Spleen (tissue), 11 donors: ENCODE measurements around the gene AQP9. TPM values are rescaled to one million over a fixed set of nuclear protein-coding genes. Genes with fewer than 3 reads are reported as not detected.

Experiments
- DNase-seq: peaks from one replicate; pipeline ENCODE4 v3.0.0-alpha.2; 2020
- H3K27ac ChIP-seq, 8 donors: fragments of 200-600 bp; sonication (generic) in 7 of 8; 1 replicate in 4 of 8; 2 replicates in 4 of 8; pipeline versions ENCODE4 v1.5.0 to v1.8.0; 2016 to 2021; ENCODE audit warnings: inconsistent platforms in 4 of 8, mild to moderate bottlenecking in 4 of 8, moderate library complexity in 1 of 8
- H3K27me3 ChIP-seq, 7 donors: fragments of 200-600 bp; sonication (generic) in 6 of 7; replicated peaks in 1 of 7; 1 replicate in 4 of 7; 2 replicates in 3 of 7; pipeline versions ENCODE4 v1.5.0 to v1.8.0; 2016 to 2021; ENCODE audit warnings: inconsistent platforms in 3 of 7, mild to moderate bottlenecking in 1 of 7
- H3K36me3 ChIP-seq, 6 donors: fragments of 200-600 bp; sonication (generic) in 5 of 6; 1 replicate in 4 of 6; 2 replicates in 2 of 6; pipeline versions ENCODE4 v1.5.0 to v1.8.0; 2016 to 2021; ENCODE audit warnings: inconsistent platforms in 2 of 6
- H3K4me1 ChIP-seq, 6 donors: fragments of 200-600 bp; sonication (generic) in 5 of 6; 1 replicate in 3 of 6; 2 replicates in 3 of 6; pipeline versions ENCODE4 v1.5.0 to v1.8.0; 2016 to 2021; ENCODE audit warnings: inconsistent platforms in 3 of 6
- H3K4me3 ChIP-seq, 8 donors: fragments of 200-600 bp; sonication (generic) in 7 of 8; 1 replicate in 4 of 8; 2 replicates in 4 of 8; pipeline versions ENCODE4 v1.5.0 to v1.8.0; 2016 to 2021; ENCODE audit warnings: inconsistent platforms in 4 of 8, mild to moderate bottlenecking in 4 of 8, moderate library complexity in 2 of 8
- H3K9me3 ChIP-seq, 8 donors: fragments of 200-600 bp; sonication (generic) in 7 of 8; 1 replicate in 4 of 8; 2 replicates in 4 of 8; pipeline versions ENCODE4 v1.5.0 to v1.8.0; 2016 to 2021; ENCODE audit warnings: inconsistent platforms in 4 of 8
- POLR2A ChIP-seq, 3 donors: fragments of 450-650 bp; IDR thresholded peaks; one replicate each; pipeline ENCODE4 v1.5.1; 2017; ENCODE audit warnings: antibody characterized with exemption in 3 of 3, mild to moderate bottlenecking in 1 of 3
- POLR2AphosphoS5 ChIP-seq, 3 donors: sonication (generic); formaldehyde crosslinking; IDR thresholded peaks; one replicate each; pipeline ENCODE4 v1.5.1; 2017; ENCODE audit warnings: antibody characterized with exemption in 3 of 3
- WGBS, 5 donors: extraction: QIAGEN DNeasy Blood & Tissue Kit in 3 of 5; methylation state at CpG; one replicate each; pipeline versions ENCODE4 v1.1.5 to v1.1.7; 2013 to 2018; 5-methylcytosine and 5-hydroxymethylcytosine counted together
- intact Hi-C: fragments of 100-400 bp; cut with DNase I; formaldehyde crosslinking; loops from one replicate; pipeline ENCODE4 v1.15.0; 2023; ENCODE audit warnings: low total_unique reads
- polyA plus RNA-seq, 3 donors: library from polyadenylated mRNA; stranded (reverse); fragments of 200-250 nt; gene quantifications; one replicate each; pipeline ENCODE4 v1.2.1, GENCODE V29; 2013
- total RNA-seq, 7 donors: library from RNA; depleted of rRNA in 3 of 7; stranded (reverse); fragments of >200 nt in 3 of 7; fragmentation: NEBNext Ultra II Directional in 4 of 7; extraction: Animal tissue kit (Norgen Biotek cat#: 25700) in 4 of 7; gene quantifications; one replicate each; pipeline versions ENCODE4 v1.1.0 to v1.2.1, GENCODE V29; 2016 to 2021
- TF ChIP-seq, protein P1 (sequence below), 11 experiments: fragments of 200-600 bp in 7 of 11; fragments of 450-650 bp in 4 of 11; sonication (generic) in 4 of 11; IDR thresholded peaks in 8 of 11; conservative IDR thresholded peaks in 3 of 11; 1 replicate in 7 of 11; 2 replicates in 4 of 11; pipeline versions ENCODE4 v1.4.0 to v1.8.0; 2016 to 2021; ENCODE audit warnings: antibody characterized with exemption in 11 of 11, inconsistent platforms in 4 of 11, mild to moderate bottlenecking in 1 of 11
- donor health status: healthy with polysubstance abuse.
- donor health status: DM: no; HTN: no; CAD: no; lungs with moderate emphysema.
- donor health status: DM: no; HTN: no; CAD: no.
- donor health status: Bipolar disorder and iron deficiency.
- donor health status: healthy.
- donor health status: DM: no; HTN: no; CAD: no.
- donor health status: DM: yes; HTN: yes; CAD: no.

Gene AQP9
- total and polyA plus RNA-seq, 10 donors = 1.2 to 182 (median 50.0) TPM

DNA sequence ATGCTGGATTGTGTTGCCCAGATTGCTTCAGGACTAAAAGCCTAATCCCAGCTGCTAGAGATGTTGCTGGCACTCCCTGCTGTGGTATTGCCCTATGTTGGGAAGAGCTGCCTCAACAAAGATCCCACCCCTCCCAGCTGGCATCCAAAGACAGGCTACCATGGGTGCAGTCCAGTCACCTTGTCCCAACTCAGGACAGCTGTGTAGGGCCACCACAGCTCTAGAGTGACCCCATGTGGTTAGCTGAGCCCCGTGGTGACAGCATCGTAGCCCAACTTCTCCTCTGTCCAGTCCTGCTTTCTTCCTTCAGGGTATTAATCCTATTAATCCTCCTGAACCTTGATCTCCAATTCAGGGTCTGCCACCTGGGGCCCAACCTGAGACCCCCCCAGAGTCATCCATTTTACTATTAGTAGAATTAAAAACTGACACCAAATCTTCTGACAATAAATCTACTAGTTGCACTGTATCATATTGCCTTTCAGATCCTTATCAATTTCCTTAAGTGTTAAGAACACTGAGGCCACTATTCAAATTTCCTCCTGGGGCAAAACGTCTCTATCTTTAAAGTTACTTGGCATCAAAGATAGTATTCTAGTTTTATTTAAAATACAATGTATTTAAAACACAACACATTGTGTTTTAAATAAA is 83.5 kb downstream of the AQP9 start:
- Histone ChIP-seq H3K4me1 (peaks cover 0 to 15% (median 6%) of the 10 kb centered on the region in 6 donors), H3K27me3 (no peaks in the 10 kb centered on the region), H3K27ac (no peak overlapping the region), H3K9me3 (peaks cover 0 to 5% (median 0%) of the 10 kb centered on the region in 8 donors), H3K4me3 (no peak overlapping the region), H3K36me3 (no peaks in the 10 kb centered on the region)
- 14 to 38% (median 27%) methylated on average over 2 to 3 of the region's 3 CpGs for WGBS, 5 donors
- intact Hi-C loops = no loop called here
- no peak for DNase-seq
- TF ChIP-seq, protein P1, sequence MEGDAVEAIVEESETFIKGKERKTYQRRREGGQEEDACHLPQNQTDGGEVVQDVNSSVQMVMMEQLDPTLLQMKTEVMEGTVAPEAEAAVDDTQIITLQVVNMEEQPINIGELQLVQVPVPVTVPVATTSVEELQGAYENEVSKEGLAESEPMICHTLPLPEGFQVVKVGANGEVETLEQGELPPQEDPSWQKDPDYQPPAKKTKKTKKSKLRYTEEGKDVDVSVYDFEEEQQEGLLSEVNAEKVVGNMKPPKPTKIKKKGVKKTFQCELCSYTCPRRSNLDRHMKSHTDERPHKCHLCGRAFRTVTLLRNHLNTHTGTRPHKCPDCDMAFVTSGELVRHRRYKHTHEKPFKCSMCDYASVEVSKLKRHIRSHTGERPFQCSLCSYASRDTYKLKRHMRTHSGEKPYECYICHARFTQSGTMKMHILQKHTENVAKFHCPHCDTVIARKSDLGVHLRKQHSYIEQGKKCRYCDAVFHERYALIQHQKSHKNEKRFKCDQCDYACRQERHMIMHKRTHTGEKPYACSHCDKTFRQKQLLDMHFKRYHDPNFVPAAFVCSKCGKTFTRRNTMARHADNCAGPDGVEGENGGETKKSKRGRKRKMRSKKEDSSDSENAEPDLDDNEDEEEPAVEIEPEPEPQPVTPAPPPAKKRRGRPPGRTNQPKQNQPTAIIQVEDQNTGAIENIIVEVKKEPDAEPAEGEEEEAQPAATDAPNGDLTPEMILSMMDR (IDR thresholded peaks at IDR 0.05 in 8 of 11, conservative IDR thresholded peaks at IDR 0.05 in 3 of 11) = peak in 8 of 11 experiments; percentile 15 to 43 (median 32)
- TF ChIP-seq POLR2A (IDR thresholded peaks at IDR 0.05) (no peak), POLR2AphosphoS5 (IDR thresholded peaks at IDR 0.05) (no peak)

DNA sequence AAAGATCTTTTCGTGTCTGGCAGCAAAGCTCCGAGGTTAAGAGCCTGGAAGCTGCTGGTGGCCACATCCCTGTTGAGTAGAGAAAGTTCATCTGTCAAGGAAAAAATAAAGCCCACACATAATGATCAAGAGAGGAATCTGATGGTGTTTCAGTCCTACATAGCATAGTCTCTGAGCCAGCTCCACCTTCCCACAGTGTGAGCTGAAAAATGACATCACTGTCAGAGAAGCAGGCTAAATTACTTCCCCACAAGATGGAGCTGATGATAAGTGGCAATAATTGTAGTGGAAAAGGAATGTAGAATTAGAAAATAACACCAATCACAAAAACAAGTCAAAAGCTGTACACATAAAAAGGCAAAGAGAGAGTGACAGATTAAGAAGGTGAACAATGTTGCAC is 84.5 kb downstream of the AQP9 start:
- WGBS, 5 donors = 45 to 73% (median 58%) methylated on average over 2 of the region's 2 CpGs
- no peaks in the 10 kb centered on the region for H3K27me3 ChIP-seq
- peaks cover 0 to 5% (median 0%) of the 10 kb centered on the region in 8 donors for H3K9me3 ChIP-seq
- H3K4me3 ChIP-seq = no peak overlapping the region
- peak overlapping the region in 3 of 8 donors; percentile 39 to 68 (median 61) for H3K27ac ChIP-seq
- H3K4me1 ChIP-seq = peaks cover 0 to 17% (median 7%) of the 10 kb centered on the region in 6 donors
- no peak for DNase-seq
- intact Hi-C loops = no loop called here
- H3K36me3 ChIP-seq = no peaks in the 10 kb centered on the region
- TF ChIP-seq POLR2A (IDR thresholded peaks at IDR 0.05) = no peak

DNA sequence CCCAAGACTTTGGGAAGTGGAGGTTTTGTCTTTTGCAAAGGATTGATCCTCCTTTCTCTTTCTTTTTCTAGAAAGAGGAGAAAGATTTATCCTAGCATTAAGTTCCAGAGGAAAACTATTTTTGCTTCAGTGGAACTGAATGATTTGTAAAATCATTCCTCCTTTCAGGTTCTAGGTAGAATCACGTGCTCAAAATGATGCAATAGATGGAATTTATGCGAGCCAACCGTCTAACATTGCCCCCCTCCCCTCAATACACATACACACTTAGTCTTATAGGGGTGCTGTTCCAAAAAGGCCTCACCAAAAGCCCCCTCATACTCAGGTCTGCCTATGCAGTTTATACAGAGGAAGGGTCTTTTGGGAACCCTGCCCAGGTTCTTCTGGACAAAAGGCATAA is 85.3 kb downstream of the AQP9 start:
- 81 to 92% (median 84%) methylated on average over 3 of the region's 3 CpGs for WGBS, 5 donors
- Histone ChIP-seq H3K4me3 (no peak overlapping the region), H3K4me1 (peaks cover 0 to 25% (median 11%) of the 10 kb centered on the region in 6 donors), H3K27me3 (no peaks in the 10 kb centered on the region), H3K36me3 (no peaks in the 10 kb centered on the region), H3K9me3 (peaks cover 0 to 5% (median 0%) of the 10 kb centered on the region in 8 donors), H3K27ac (peak overlapping the region in 5 of 8 donors; percentile 27 to 68 (median 57))
- DNase-seq = no peak
- TF ChIP-seq POLR2A (IDR thresholded peaks at IDR 0.05) = no peak
- TF ChIP-seq, protein P1 (IDR thresholded peaks at IDR 0.05 in 8 of 11, conservative IDR thresholded peaks at IDR 0.05 in 3 of 11) = no peak
- intact Hi-C loops = no loop called here

DNA sequence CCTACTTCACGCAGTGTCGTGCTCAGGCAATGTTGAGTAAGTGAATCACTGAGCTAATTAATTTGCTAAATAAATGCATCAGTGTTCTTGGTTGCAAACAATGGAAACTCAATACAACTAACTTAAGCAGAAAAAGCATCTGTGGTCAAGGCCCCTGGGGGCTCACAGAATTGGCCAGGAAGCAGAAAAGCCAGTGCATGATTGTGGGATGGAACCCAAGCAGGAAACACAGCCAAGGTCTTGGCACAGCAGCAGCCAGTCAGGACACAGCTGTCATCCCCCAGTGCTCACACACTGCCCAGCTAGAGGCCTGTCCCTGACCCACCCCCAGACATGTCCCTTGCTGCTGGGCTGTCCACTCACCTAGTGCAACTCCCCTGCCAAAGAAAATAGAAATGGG is 85.9 kb downstream of the AQP9 start:
- Histone ChIP-seq H3K9me3 (peaks cover 0 to 5% (median 0%) of the 10 kb centered on the region in 8 donors), H3K4me1 (peaks cover 0 to 31% (median 16%) of the 10 kb centered on the region in 6 donors), H3K27me3 (no peaks in the 10 kb centered on the region), H3K36me3 (no peaks in the 10 kb centered on the region), H3K4me3 (no peak overlapping the region), H3K27ac (peak overlapping the region in 5 of 8 donors; percentile 27 to 68 (median 57))
- intact Hi-C loops = no loop called here
- WGBS, 5 donors = 71 to 84% (median 72%) methylated on average over 2 of the region's 2 CpGs
- peak; percentile 80 for DNase-seq
- TF ChIP-seq POLR2AphosphoS5 (IDR thresholded peaks at IDR 0.05) (peak; percentile 57 to 83 (median 77)), POLR2A (IDR thresholded peaks at IDR 0.05) (no peak)

DNA sequence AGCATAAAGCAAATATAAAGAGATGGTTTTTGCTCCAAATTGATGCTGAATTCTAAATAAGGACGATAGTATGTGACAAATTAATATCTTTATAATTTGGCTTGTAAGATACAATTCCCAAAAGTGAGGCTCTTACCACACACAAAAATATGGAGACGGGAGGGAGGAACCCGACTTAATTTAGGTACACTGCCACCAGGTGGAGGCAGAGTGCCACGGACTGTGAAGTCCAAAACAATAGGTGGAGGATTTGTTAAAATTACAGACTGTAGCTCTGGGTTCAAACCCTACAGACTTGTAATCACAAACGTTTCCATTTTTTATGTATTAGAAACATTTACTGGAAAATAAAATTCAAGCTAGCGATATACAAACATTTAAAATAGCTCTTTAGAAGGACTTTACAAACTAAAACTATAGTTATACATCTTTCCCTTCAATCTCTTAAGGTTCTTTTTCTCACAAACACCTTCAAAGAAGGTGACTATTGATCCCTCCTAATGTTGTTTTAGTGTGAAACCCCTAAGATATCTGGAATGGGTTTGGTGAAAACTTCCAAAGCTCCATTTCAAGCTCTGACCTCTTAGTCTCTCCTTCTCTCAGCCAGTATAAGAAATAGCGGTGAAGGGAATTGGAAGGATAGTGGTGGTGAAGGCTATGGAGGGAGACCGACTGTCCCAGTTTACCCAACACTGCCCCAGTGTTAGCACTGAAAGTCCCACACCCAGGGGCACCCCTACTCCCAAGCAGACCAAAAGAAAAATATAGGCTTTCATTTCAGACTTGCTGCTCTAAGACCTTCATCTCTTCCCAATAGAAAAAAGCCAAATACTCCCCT is 89.7 kb downstream of the AQP9 start:
- intact Hi-C loops = no loop called here
- Histone ChIP-seq H3K27ac (no peak overlapping the region), H3K36me3 (no peaks in the 10 kb centered on the region), H3K9me3 (no peaks in the 10 kb centered on the region), H3K27me3 (peaks cover 0 to 12% (median 0%) of the 10 kb centered on the region in 7 donors), H3K4me1 (peaks cover 0 to 37% (median 17%) of the 10 kb centered on the region in 6 donors), H3K4me3 (no peak overlapping the region)
- peak; percentile 85 for DNase-seq
- 42 to 57% (median 50%) methylated on average over 8 of the region's 8 CpGs for WGBS, 5 donors
- no peak for TF ChIP-seq POLR2A (IDR thresholded peaks at IDR 0.05)
- peak in 1 of 3 donors; percentile 20 for TF ChIP-seq POLR2AphosphoS5 (IDR thresholded peaks at IDR 0.05)
- TF ChIP-seq, protein P1 (IDR thresholded peaks at IDR 0.05 in 8 of 11, conservative IDR thresholded peaks at IDR 0.05 in 3 of 11) = peak; percentile 44 to 82 (median 71)
